Smooth muscle cell (in vitro differentiated cells): ENCODE results near the gene WNT7B. TPM values are rescaled to one million over a fixed set of nuclear protein-coding genes. Genes with fewer than 3 reads are reported as not detected.

Experiments
- DNase-seq: peaks from one replicate; lab custom pipeline; 2025; ENCODE audit not compliant: unreplicated experiment; lab: John Stamatoyannopoulos, UW
- H2AFZ ChIP-seq: fragments of 200-600 bp; sonication (generic); 2 replicates; pipeline ENCODE4 v1.6.0; 2016; ENCODE audit warnings: antibody characterized with exemption, low read depth, mild to moderate bottlenecking
- H3F3A ChIP-seq: fragments of 200-600 bp; sonication (generic); 2 replicates; pipeline ENCODE4 v1.6.0; 2017; ENCODE audit warnings: antibody characterized with exemption, low read depth
- H3K27ac ChIP-seq: fragments of 200-600 bp; sonication (generic); 2 replicates; pipeline ENCODE4 v1.5.1; 2016; ENCODE audit warnings: low read depth, mild to moderate bottlenecking
- H3K27me3 ChIP-seq: fragments of 200-600 bp; sonication (generic); 2 replicates; pipeline ENCODE4 v1.6.1; 2016; ENCODE audit warnings: low read depth, mild to moderate bottlenecking
- H3K36me3 ChIP-seq: fragments of 200-600 bp; sonication (generic); 2 replicates; pipeline ENCODE4 v1.5.1; 2016; ENCODE audit warnings: low read depth
- H3K4me1 ChIP-seq: fragments of 200-600 bp; sonication (generic); 2 replicates; pipeline ENCODE4 v1.5.1; 2016; ENCODE audit warnings: low read depth
- H3K4me2 ChIP-seq: fragments of 200-600 bp; sonication (generic); 2 replicates; pipeline ENCODE4 v1.6.0; 2016; ENCODE audit warnings: mild to moderate bottlenecking
- H3K4me3 ChIP-seq: fragments of 200-600 bp; sonication (generic); 2 replicates; pipeline ENCODE4 v1.5.1; 2016; ENCODE audit warnings: mild to moderate bottlenecking
- H3K79me2 ChIP-seq: fragments of 200-600 bp; sonication (generic); 2 replicates; pipeline ENCODE4 v1.6.0; 2016; ENCODE audit warnings: low read depth, mild to moderate bottlenecking
- H3K9ac ChIP-seq: fragments of 200-600 bp; sonication (generic); 2 replicates; pipeline ENCODE4 v1.6.0; 2016; ENCODE audit warnings: low read depth
- H3K9me3 ChIP-seq: fragments of 200-600 bp; sonication (generic); replicated peaks from 2 replicates; pipeline ENCODE4 v1.5.1; 2016; ENCODE audit warnings: low read depth
- H4K20me1 ChIP-seq: fragments of 200-600 bp; sonication (generic); 2 replicates; pipeline ENCODE4 v1.6.0; 2016; ENCODE audit warnings: low read depth
- CTCF ChIP-seq: fragments of 200-600 bp; sonication (generic); IDR thresholded peaks from 2 replicates; pipeline ENCODE4 v1.5.1; 2017; ENCODE audit warnings: borderline replicate concordance, mild to moderate bottlenecking, antibody characterized with exemption; ENCODE audit not compliant: insufficient read depth, poor library complexity, severe bottlenecking
- WGBS: methylation state at CpG from one replicate; pipeline ENCODE4 v1.1.7; 2016; ENCODE audit warnings: low lambda C conversion rate; 5-methylcytosine and 5-hydroxymethylcytosine counted together
- polyA plus RNA-seq: library from polyadenylated mRNA; unstranded; fragments of >200 nt; fragmentation: Nextera tagmentation; extraction: Ambion mirVana; gene quantifications from 2 replicates; pipeline ENCODE4 v1.2.1, GENCODE V29; 2016
- total RNA-seq: library from RNA; depleted of rRNA; stranded (reverse); fragments of >200 nt; gene quantifications from 2 replicates; pipeline ENCODE4 v1.2.3, GENCODE V29; 2014

Gene WNT7B
- total and polyA plus RNA-seq, 2 experiments from 2014 or later, result 0.69 to 1.6 TPM

- 91% methylated on average over 22 of the region's 22 CpGs for WGBS
- Histone ChIP-seq H3K4me2 (no peak overlapping the region), H3K27ac (no peak overlapping the region), H3K4me1 (no peaks in the 10 kb centered on the region), H3K9ac (no peak overlapping the region), H3K36me3 (no peaks in the 10 kb centered on the region), H3K9me3 (no peaks in the 10 kb centered on the region), H4K20me1 (no peaks in the 10 kb centered on the region), H3K79me2 (no peaks in the 10 kb centered on the region), H3F3A (no peaks in the 10 kb centered on the region), H3K4me3 (no peak overlapping the region), H2AFZ (no peak overlapping the region), H3K27me3 (no peaks in the 10 kb centered on the region)
- no peak for DNase-seq
- no peak for TF ChIP-seq CTCF
Measured at GRCh38 chr22:45923835-45924234, 53.1 kb downstream of the WNT7B start.

GRCh38 chr22:45923212-45923611, 53.8 kb downstream of the WNT7B start:
- Histone ChIP-seq H3K36me3 (no peaks in the 10 kb centered on the region), H3K4me2 (no peak overlapping the region), H3K4me3 (no peak overlapping the region), H3F3A (no peaks in the 10 kb centered on the region), H3K9ac (no peak overlapping the region), H3K27me3 (no peaks in the 10 kb centered on the region), H3K4me1 (no peaks in the 10 kb centered on the region), H4K20me1 (no peaks in the 10 kb centered on the region), H3K79me2 (no peaks in the 10 kb centered on the region), H3K27ac (no peak overlapping the region), H2AFZ (no peak overlapping the region), H3K9me3 (no peaks in the 10 kb centered on the region)
- DNase-seq, result no peak
- WGBS, result 98% methylated on average over 9 of the region's 9 CpGs
- TF ChIP-seq CTCF, result no peak

- no peaks in the 10 kb centered on the region for H3K79me2 ChIP-seq
- H2AFZ ChIP-seq, result no peak overlapping the region
- TF ChIP-seq CTCF, result no peak
- H3K4me3 ChIP-seq, result no peak overlapping the region
- 99% methylated on average over 29 of the region's 29 CpGs for WGBS
- no peaks in the 10 kb centered on the region for H3K36me3 ChIP-seq
- no peak overlapping the region for H3K27ac ChIP-seq
- no peaks in the 10 kb centered on the region for H3K27me3 ChIP-seq
- H3K9ac ChIP-seq, result no peak overlapping the region
- H3K9me3 ChIP-seq, result no peaks in the 10 kb centered on the region
- no peak for DNase-seq
- no peaks in the 10 kb centered on the region for H3F3A ChIP-seq
- H4K20me1 ChIP-seq, result no peaks in the 10 kb centered on the region
- no peak overlapping the region for H3K4me2 ChIP-seq
- H3K4me1 ChIP-seq, result no peaks in the 10 kb centered on the region
Measured at GRCh38 chr22:45922661-45923060, 54.3 kb downstream of the WNT7B start.

GRCh38 chr22:45922256-45922655, 54.7 kb downstream of the WNT7B start:
- H3K9ac ChIP-seq, result no peak overlapping the region
- no peaks in the 10 kb centered on the region for H3K9me3 ChIP-seq
- no peak overlapping the region for H3K27ac ChIP-seq
- no peaks in the 10 kb centered on the region for H3K36me3 ChIP-seq
- WGBS, result 91% methylated on average over 15 of the region's 15 CpGs
- H3K4me1 ChIP-seq, result no peaks in the 10 kb centered on the region
- H3K4me2 ChIP-seq, result no peak overlapping the region
- no peak for DNase-seq
- no peak overlapping the region for H2AFZ ChIP-seq
- no peak for TF ChIP-seq CTCF
- no peaks in the 10 kb centered on the region for H3K79me2 ChIP-seq
- H3K4me3 ChIP-seq, result no peak overlapping the region
- H4K20me1 ChIP-seq, result no peaks in the 10 kb centered on the region
- H3F3A ChIP-seq, result no peaks in the 10 kb centered on the region
- H3K27me3 ChIP-seq, result no peaks in the 10 kb centered on the region
